ENCODE data around the gene SERINC5.
"Not testable (repeated sequence)": the region's sequence is repeated elsewhere in the genome, so short reads cannot be mapped to it uniquely, and the experiment has no call there.

Gene SERINC5

DNA sequence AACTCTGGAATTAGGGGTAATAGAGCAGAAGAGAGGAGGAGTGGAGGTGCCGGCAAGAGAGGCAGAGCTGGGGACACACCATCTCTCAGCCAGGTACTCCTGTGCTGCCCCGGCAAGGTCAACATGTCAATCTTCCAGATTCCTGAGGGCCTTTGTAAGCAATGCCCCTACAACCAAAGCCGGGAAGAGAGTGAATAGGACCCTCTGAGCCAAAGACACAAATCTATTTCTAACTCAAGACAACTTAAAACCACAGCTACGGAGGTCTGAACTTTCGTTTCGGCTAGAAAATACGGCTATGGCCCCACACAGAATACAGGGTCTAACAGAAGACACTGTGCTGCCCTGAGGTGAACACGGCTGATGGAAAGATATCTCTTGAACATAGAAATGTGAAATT is 66.6 kb downstream of the SERINC5 start:
- Histone ChIP-seq H3K9me3 (replicated peaks in 1 of 2; ENCODE audit: control insufficient read depth in 2 of 2, insufficient read depth in 1 of 2, low read depth in 1 of 2, low read length in 2 of 2) (no peaks in the 10 kb centered on the region), H3K4ac (ENCODE audit: low read length) (no peak overlapping the region), H3K79me1 (ENCODE audit: low read depth, low read length) (peaks cover 2% of the 10 kb centered on the region), H3K4me1 (ENCODE audit: control insufficient read depth in 2 of 2, insufficient read depth in 1 of 2, low read depth in 1 of 2, low read length in 2 of 2) (peaks cover 33 to 35% of the 10 kb centered on the region in 2 donors), H3K9ac (ENCODE audit: low read depth, low read length, poor library complexity) (no peak overlapping the region), H3K27ac (replicated peaks; ENCODE audit: low read length) (peak overlapping the region; percentile 56), H2BK120ac (ENCODE audit: low read depth, low read length) (no peak overlapping the region), H3K27me3 (ENCODE audit: control insufficient read depth in 3 of 3, insufficient read depth in 3 of 3, low read depth in 1 of 3, low read length in 3 of 3) (peaks cover 0 to 61% (median 0%) of the 10 kb centered on the region in 3 experiments), H4K91ac (ENCODE audit: low read depth, low read length, poor library complexity) (no peak overlapping the region), H3K4me3 (ENCODE audit: low read length in 2 of 2) (no peak overlapping the region), H3K18ac (ENCODE audit: low read length) (no peak overlapping the region), H2BK15ac (ENCODE audit: low read length) (no peak overlapping the region), H3K36me3 (replicated peaks in 1 of 2; ENCODE audit: control insufficient read depth in 2 of 2, insufficient read depth in 2 of 2, low read length in 2 of 2) (no peaks in the 10 kb centered on the region), H2AFZ (ENCODE audit: low read length) (no peak overlapping the region), H3K23ac (ENCODE audit: low read depth, low read length, poor library complexity) (no peak overlapping the region), H3K4me2 (ENCODE audit: insufficient read depth, low read length, poor library complexity, severe bottlenecking) (no peak overlapping the region), H4K8ac (ENCODE audit: low read depth, low read length) (no peak overlapping the region), H2BK5ac (ENCODE audit: low read length) (no peak overlapping the region), H2BK12ac (ENCODE audit: low read length) (no peak overlapping the region), H3K14ac (ENCODE audit: low read length) (no peak overlapping the region), H2AK5ac (ENCODE audit: low read depth, low read length) (no peak overlapping the region)
- WGBS, 2 donors (ENCODE audit: extremely low coverage in 2 of 2, insufficient read length in 2 of 2, insufficient replicate concordance in 1 of 2): no CpG with 5 or more reads among the region's 8 CpGs
- DNase-seq (ENCODE audit: low spot score): no peak

DNA sequence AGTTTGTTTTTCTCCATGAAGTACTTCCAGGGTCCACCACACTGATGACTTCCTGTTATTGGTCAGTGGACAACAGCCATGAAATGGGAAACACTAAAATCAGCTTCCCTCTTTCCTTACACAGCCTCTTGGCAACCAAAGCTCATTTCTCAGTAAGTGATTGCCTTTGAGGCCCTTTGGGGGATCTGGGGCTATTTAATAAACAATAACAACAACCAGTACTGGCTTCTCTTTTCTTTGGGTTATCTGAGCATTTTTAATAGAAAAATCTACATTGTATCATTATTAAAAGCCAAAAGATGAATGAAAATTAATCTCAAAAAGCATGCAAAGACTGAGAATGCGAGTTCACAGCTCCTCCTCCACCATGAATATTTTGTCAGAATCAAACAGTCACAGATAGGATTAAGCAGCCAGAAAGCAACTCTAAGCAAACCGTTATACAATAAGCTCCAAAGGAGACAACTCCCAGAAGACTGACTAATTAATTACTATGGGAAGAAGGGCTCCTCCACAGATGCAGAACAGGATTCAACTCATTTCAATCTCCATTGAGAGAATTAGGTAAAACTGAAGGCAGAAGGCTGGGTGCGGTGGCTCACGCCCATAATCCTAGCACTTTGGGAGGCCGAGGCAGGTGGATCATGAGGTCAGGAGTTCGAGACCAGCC is 68.3 kb downstream of the SERINC5 start:
- no peak overlapping the region for H3K4me3 ChIP-seq (ENCODE audit: low read length in 2 of 2)
- peaks cover 19 to 33% of the 10 kb centered on the region in 2 donors for H3K4me1 ChIP-seq (ENCODE audit: control insufficient read depth in 2 of 2, insufficient read depth in 1 of 2, low read depth in 1 of 2, low read length in 2 of 2)
- no peaks in the 10 kb centered on the region for H3K36me3 ChIP-seq (replicated peaks in 1 of 2; ENCODE audit: control insufficient read depth in 2 of 2, insufficient read depth in 2 of 2, low read length in 2 of 2)
- no CpG with 5 or more reads among the region's 6 CpGs for WGBS, 2 donors (ENCODE audit: extremely low coverage in 2 of 2, insufficient read length in 2 of 2, insufficient replicate concordance in 1 of 2)
- no peak for DNase-seq (ENCODE audit: low spot score)
- H3K4me2 ChIP-seq (ENCODE audit: insufficient read depth, low read length, poor library complexity, severe bottlenecking): no peak overlapping the region
- H4K91ac ChIP-seq (ENCODE audit: low read depth, low read length, poor library complexity): no peak overlapping the region
- no peaks in the 10 kb centered on the region for H3K9me3 ChIP-seq (replicated peaks in 1 of 2; ENCODE audit: control insufficient read depth in 2 of 2, insufficient read depth in 1 of 2, low read depth in 1 of 2, low read length in 2 of 2)
- H3K27ac ChIP-seq (replicated peaks; ENCODE audit: low read length): peak overlapping the region; percentile 66
- H2AK5ac ChIP-seq (ENCODE audit: low read depth, low read length): no peak overlapping the region
- H3K18ac ChIP-seq (ENCODE audit: low read length): no peak overlapping the region
- no peak overlapping the region for H2AFZ ChIP-seq (ENCODE audit: low read length)
- H3K23ac ChIP-seq (ENCODE audit: low read depth, low read length, poor library complexity): no peak overlapping the region
- H2BK5ac ChIP-seq (ENCODE audit: low read length): no peak overlapping the region
- no peak overlapping the region for H4K8ac ChIP-seq (ENCODE audit: low read depth, low read length)
- no peaks in the 10 kb centered on the region for H3K79me1 ChIP-seq (ENCODE audit: low read depth, low read length)
- no peak overlapping the region for H2BK12ac ChIP-seq (ENCODE audit: low read length)
- H3K14ac ChIP-seq (ENCODE audit: low read length): no peak overlapping the region
- no peak overlapping the region for H3K9ac ChIP-seq (ENCODE audit: low read depth, low read length, poor library complexity)
- no peak overlapping the region for H2BK120ac ChIP-seq (ENCODE audit: low read depth, low read length)
- peaks cover 0 to 59% (median 0%) of the 10 kb centered on the region in 3 experiments for H3K27me3 ChIP-seq (ENCODE audit: control insufficient read depth in 3 of 3, insufficient read depth in 3 of 3, low read depth in 1 of 3, low read length in 3 of 3)
- H2BK15ac ChIP-seq (ENCODE audit: low read length): no peak overlapping the region
- H3K4ac ChIP-seq (ENCODE audit: low read length): no peak overlapping the region

DNA sequence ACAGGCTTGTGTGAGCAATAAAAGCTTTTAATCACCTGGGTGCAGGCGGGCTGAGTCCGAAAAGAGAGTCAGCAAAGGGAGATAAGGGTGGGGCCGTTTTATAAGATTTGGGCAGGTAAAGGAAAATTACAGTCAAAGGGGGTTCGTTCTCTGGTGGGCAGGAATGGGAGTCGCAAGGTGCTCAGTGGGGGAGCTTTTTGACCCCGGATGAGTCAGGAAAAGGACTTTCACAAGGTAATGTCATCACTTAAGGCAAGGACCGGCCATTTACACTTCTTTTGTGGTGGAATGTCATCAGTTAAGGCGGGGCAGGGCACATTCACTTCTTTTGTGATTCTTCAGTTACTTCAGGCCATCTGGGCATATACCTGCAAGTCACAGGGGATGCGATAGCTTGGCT is 70.3 kb downstream of the SERINC5 start:
- H2AFZ ChIP-seq (ENCODE audit: low read length); H3K4me2 ChIP-seq (ENCODE audit: insufficient read depth, low read length, poor library complexity, severe bottlenecking); H3K14ac ChIP-seq (ENCODE audit: low read length); H2BK12ac ChIP-seq (ENCODE audit: low read length); H3K9ac ChIP-seq (ENCODE audit: low read depth, low read length, poor library complexity); H3K4me3 ChIP-seq (ENCODE audit: low read length in 2 of 2); H3K9me3 ChIP-seq (replicated peaks in 1 of 2; ENCODE audit: control insufficient read depth in 2 of 2, insufficient read depth in 1 of 2, low read depth in 1 of 2, low read length in 2 of 2); H3K23ac ChIP-seq (ENCODE audit: low read depth, low read length, poor library complexity); DNase-seq (ENCODE audit: low spot score); H3K27ac ChIP-seq (replicated peaks; ENCODE audit: low read length); H3K18ac ChIP-seq (ENCODE audit: low read length); H4K8ac ChIP-seq (ENCODE audit: low read depth, low read length); H2AK5ac ChIP-seq (ENCODE audit: low read depth, low read length); H2BK120ac ChIP-seq (ENCODE audit: low read depth, low read length); H3K36me3 ChIP-seq (replicated peaks in 1 of 2; ENCODE audit: control insufficient read depth in 2 of 2, insufficient read depth in 2 of 2, low read length in 2 of 2); H3K4ac ChIP-seq (ENCODE audit: low read length); H3K79me1 ChIP-seq (ENCODE audit: low read depth, low read length); H4K91ac ChIP-seq (ENCODE audit: low read depth, low read length, poor library complexity); H2BK5ac ChIP-seq (ENCODE audit: low read length); H2BK15ac ChIP-seq (ENCODE audit: low read length): not testable (repeated sequence)
- Histone ChIP-seq H3K4me1 (ENCODE audit: control insufficient read depth in 2 of 2, insufficient read depth in 1 of 2, low read depth in 1 of 2, low read length in 2 of 2) (peaks cover 8 to 38% of the 10 kb centered on the region in 2 donors), H3K27me3 (ENCODE audit: control insufficient read depth in 3 of 3, insufficient read depth in 3 of 3, low read depth in 1 of 3, low read length in 3 of 3) (peaks cover 0 to 52% (median 0%) of the 10 kb centered on the region in 3 experiments)
- no CpG with 5 or more reads among the region's 9 CpGs for WGBS, 2 donors (ENCODE audit: extremely low coverage in 2 of 2, insufficient read length in 2 of 2, insufficient replicate concordance in 1 of 2)

DNA sequence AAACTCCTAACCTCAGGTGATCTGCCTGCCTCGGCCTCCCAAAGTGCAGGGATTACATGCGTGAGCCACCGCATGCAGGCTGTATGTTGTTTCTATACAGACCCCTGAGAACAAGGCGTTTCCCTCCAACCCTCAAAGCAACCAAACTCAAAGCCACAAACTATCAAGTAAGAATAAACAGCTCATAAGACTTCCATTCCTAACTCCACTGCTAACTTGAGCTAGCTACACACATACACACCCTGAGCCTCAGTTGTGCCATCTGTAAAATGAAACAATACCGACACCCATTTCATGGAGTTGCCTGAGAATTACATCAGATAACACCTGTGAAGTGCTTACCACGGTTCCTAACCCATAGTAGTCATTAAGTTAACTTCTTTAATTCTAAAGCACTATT is 70.8 kb downstream of the SERINC5 start:
- no peak overlapping the region for H2BK15ac ChIP-seq (ENCODE audit: low read length)
- H4K8ac ChIP-seq (ENCODE audit: low read depth, low read length): no peak overlapping the region
- no peaks in the 10 kb centered on the region for H3K79me1 ChIP-seq (ENCODE audit: low read depth, low read length)
- H3K27me3 ChIP-seq (ENCODE audit: control insufficient read depth in 3 of 3, insufficient read depth in 3 of 3, low read depth in 1 of 3, low read length in 3 of 3): peaks cover 0 to 47% (median 0%) of the 10 kb centered on the region in 3 experiments
- no CpG with 5 or more reads among the region's 6 CpGs for WGBS, 2 donors (ENCODE audit: extremely low coverage in 2 of 2, insufficient read length in 2 of 2, insufficient replicate concordance in 1 of 2)
- H2AK5ac ChIP-seq (ENCODE audit: low read depth, low read length): no peak overlapping the region
- H3K23ac ChIP-seq (ENCODE audit: low read depth, low read length, poor library complexity): no peak overlapping the region
- H3K9ac ChIP-seq (ENCODE audit: low read depth, low read length, poor library complexity): no peak overlapping the region
- H3K4ac ChIP-seq (ENCODE audit: low read length): no peak overlapping the region
- H3K18ac ChIP-seq (ENCODE audit: low read length): no peak overlapping the region
- no peak overlapping the region for H3K4me2 ChIP-seq (ENCODE audit: insufficient read depth, low read length, poor library complexity, severe bottlenecking)
- no peaks in the 10 kb centered on the region for H3K9me3 ChIP-seq (replicated peaks in 1 of 2; ENCODE audit: control insufficient read depth in 2 of 2, insufficient read depth in 1 of 2, low read depth in 1 of 2, low read length in 2 of 2)
- H3K4me3 ChIP-seq (ENCODE audit: low read length in 2 of 2): no peak overlapping the region
- H4K91ac ChIP-seq (ENCODE audit: low read depth, low read length, poor library complexity): no peak overlapping the region
- no peak overlapping the region for H2BK120ac ChIP-seq (ENCODE audit: low read depth, low read length)
- H2BK12ac ChIP-seq (ENCODE audit: low read length): no peak overlapping the region
- DNase-seq (ENCODE audit: low spot score): no peak
- H2BK5ac ChIP-seq (ENCODE audit: low read length): no peak overlapping the region
- no peak overlapping the region for H2AFZ ChIP-seq (ENCODE audit: low read length)
- no peaks in the 10 kb centered on the region for H3K36me3 ChIP-seq (replicated peaks in 1 of 2; ENCODE audit: control insufficient read depth in 2 of 2, insufficient read depth in 2 of 2, low read length in 2 of 2)
- H3K4me1 ChIP-seq (ENCODE audit: control insufficient read depth in 2 of 2, insufficient read depth in 1 of 2, low read depth in 1 of 2, low read length in 2 of 2): peaks cover 8 to 38% of the 10 kb centered on the region in 2 donors
- H3K27ac ChIP-seq (replicated peaks; ENCODE audit: low read length): no peak overlapping the region
- no peak overlapping the region for H3K14ac ChIP-seq (ENCODE audit: low read length)

Measured in neuronal stem cell (in vitro differentiated cells).